PC-3 (cell line): Measurements from ENCODE around the gene SPRR5. TPM values are rescaled to one million over a fixed set of nuclear protein-coding genes. Genes with fewer than 3 reads are reported as not detected.

Experiments
- ATAC-seq: fragments of 200-7000 bp; cut with Tn5 transposase; 2 replicates; pipeline ENCODE4 v1.9.1; 2020; ENCODE audit warnings: mild to moderate bottlenecking, moderate library complexity
- BruUV-seq: library from RNA; stranded (reverse); fragments of 400-500 nt; replicated peaks from 2 replicates; lab custom pipeline; 2021; lab: Mats Ljungman, UMichigan
- CTCF ChIA-PET: fragments of 300-600 bp; sonication (Branson Sonifier 250); formaldehyde crosslinking; loops from one replicate; lab custom pipeline; 2022; ENCODE audit warnings: antibody characterized with exemption; lab: Charles Lee
- POLR2A ChIA-PET: fragments of 300-600 bp; sonication (Branson Sonifier 250); formaldehyde crosslinking; loops from one replicate; lab custom pipeline; 2022; ENCODE audit warnings: antibody characterized with exemption; ENCODE audit not compliant: unreplicated experiment; lab: Charles Lee
- DNase-seq: peaks from one replicate; pipeline ENCODE4 v3.0.0-alpha.2; 2015
- H2AFZ ChIP-seq: fragments of 300-600 bp; sonication (generic); 2 replicates; pipeline ENCODE4 v1.6.0; 2016; ENCODE audit warnings: antibody characterized with exemption, low read length
- H3F3A ChIP-seq: fragments of 300-600 bp; sonication (generic); one replicate; pipeline ENCODE4 v1.6.0; 2017; ENCODE audit warnings: antibody characterized with exemption, low read length, control low read depth, mild to moderate bottlenecking; ENCODE audit not compliant: unreplicated experiment
- H3K27ac ChIP-seq: fragments of 300-600 bp; sonication (generic); 2 replicates; pipeline ENCODE4 v1.5.1; 2016; ENCODE audit warnings: mild to moderate bottlenecking, low read length
- H3K27me3 ChIP-seq: fragments of 300-600 bp; sonication (generic); 2 replicates; pipeline ENCODE4 v1.6.1; 2016; ENCODE audit warnings: low read length, mixed read lengths
- H3K36me3 ChIP-seq: fragments of 300-600 bp; sonication (generic); 2 replicates; pipeline ENCODE4 v1.6.1; 2016; ENCODE audit warnings: low read depth, mixed run types, low read length, mixed read lengths
- H3K4me1 ChIP-seq: fragments of 300-600 bp; sonication (generic); 2 replicates; pipeline ENCODE4 v1.5.1; 2016; ENCODE audit warnings: low read length; ENCODE audit not compliant: insufficient read depth
- H3K4me2 ChIP-seq: fragments of 300-600 bp; sonication (generic); 2 replicates; pipeline ENCODE4 v1.6.0; 2016; ENCODE audit warnings: low read length
- H3K4me3 ChIP-seq: fragments of 300-600 bp; sonication (generic); 2 replicates; pipeline ENCODE4 v1.5.1; 2016; ENCODE audit warnings: mild to moderate bottlenecking, low read length, mixed read lengths
- H3K79me2 ChIP-seq: fragments of 300-600 bp; sonication (generic); 2 replicates; pipeline ENCODE4 v1.6.1; 2017; ENCODE audit warnings: low read length, mixed read lengths
- H3K9ac ChIP-seq: fragments of 300-600 bp; sonication (generic); 2 replicates; pipeline ENCODE4 v1.6.0; 2016; ENCODE audit warnings: mild to moderate bottlenecking, low read length
- H3K9me2 ChIP-seq: fragments of 300-600 bp; sonication (generic); replicated peaks from 2 replicates; pipeline ENCODE4 v1.6.1; 2016; ENCODE audit warnings: mixed run types, low read length, mixed read lengths
- H3K9me3 ChIP-seq: fragments of 300-600 bp; sonication (generic); 2 replicates; pipeline ENCODE4 v1.6.1; 2016; ENCODE audit warnings: low read length, mixed read lengths
- H4K20me1 ChIP-seq: fragments of 300-600 bp; sonication (generic); 2 replicates; pipeline ENCODE4 v1.6.1; 2016; ENCODE audit warnings: low read length, mixed read lengths
- EZH2 ChIP-seq: fragments of 300-600 bp; sonication (generic); IDR thresholded peaks from one replicate; pipeline ENCODE4 v1.6.1; 2017; ENCODE audit warnings: antibody characterized with exemption, mild to moderate bottlenecking, low read length; ENCODE audit not compliant: unreplicated experiment
- EZH2phosphoT487 ChIP-seq: fragments of 300-600 bp; sonication (generic); IDR thresholded peaks from 2 replicates; pipeline ENCODE4 v1.6.1; 2018; ENCODE audit warnings: mild to moderate bottlenecking, antibody characterized with exemption, low read length, borderline replicate concordance
- intact Hi-C: fragments of 100-400 bp; cut with micrococcal nuclease; formaldehyde crosslinking; loops from 2 replicates; pipeline ENCODE4 v1.9.0; 2023
- total RNA-seq: library from RNA; depleted of rRNA; stranded (reverse); fragments of >200 nt; gene quantifications from 2 replicates; pipeline ENCODE4 v1.2.3, GENCODE V29; 2014
- TF ChIP-seq, protein P1 (sequence below): fragments of 300-600 bp; sonication (generic); conservative IDR thresholded peaks from 2 replicates; pipeline ENCODE4 v1.5.1; 2017; ENCODE audit warnings: antibody characterized with exemption, low read depth, mild to moderate bottlenecking, low read length

Gene SPRR5
- total RNA-seq, 1 experiment from 2014 or later: not detected

DNA sequence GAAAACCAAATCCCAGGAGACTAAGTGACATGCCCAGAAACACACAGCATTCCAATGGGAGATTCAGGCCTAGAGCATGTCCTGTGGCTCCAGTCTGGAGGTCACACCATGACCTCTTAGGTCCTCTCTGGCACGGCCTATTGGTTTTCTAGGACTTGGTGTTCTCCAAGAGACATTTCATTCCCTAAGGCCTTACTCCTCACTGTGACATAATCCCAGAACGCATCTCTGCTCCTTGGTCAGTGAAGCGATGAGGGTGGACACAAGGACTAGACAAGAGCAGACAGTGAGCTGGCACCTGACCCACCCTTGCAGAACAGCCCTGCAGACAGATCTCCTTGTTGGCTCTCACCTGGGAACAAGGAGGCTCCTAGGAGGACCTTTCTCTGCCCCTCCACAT is 37.8 kb upstream of the SPRR5 start:
- BruUV-seq: no TSS peak
- H3K36me3 ChIP-seq: no peaks in the 10 kb centered on the region
- H3K27me3 ChIP-seq: peaks cover 16% of the 10 kb centered on the region
- H3K4me3 ChIP-seq: no peak overlapping the region
- H2AFZ ChIP-seq: no peak overlapping the region
- H3K79me2 ChIP-seq: no peaks in the 10 kb centered on the region
- TF ChIP-seq EZH2phosphoT487: no peak
- TF ChIP-seq EZH2: no peak
- TF ChIP-seq, protein P1, sequence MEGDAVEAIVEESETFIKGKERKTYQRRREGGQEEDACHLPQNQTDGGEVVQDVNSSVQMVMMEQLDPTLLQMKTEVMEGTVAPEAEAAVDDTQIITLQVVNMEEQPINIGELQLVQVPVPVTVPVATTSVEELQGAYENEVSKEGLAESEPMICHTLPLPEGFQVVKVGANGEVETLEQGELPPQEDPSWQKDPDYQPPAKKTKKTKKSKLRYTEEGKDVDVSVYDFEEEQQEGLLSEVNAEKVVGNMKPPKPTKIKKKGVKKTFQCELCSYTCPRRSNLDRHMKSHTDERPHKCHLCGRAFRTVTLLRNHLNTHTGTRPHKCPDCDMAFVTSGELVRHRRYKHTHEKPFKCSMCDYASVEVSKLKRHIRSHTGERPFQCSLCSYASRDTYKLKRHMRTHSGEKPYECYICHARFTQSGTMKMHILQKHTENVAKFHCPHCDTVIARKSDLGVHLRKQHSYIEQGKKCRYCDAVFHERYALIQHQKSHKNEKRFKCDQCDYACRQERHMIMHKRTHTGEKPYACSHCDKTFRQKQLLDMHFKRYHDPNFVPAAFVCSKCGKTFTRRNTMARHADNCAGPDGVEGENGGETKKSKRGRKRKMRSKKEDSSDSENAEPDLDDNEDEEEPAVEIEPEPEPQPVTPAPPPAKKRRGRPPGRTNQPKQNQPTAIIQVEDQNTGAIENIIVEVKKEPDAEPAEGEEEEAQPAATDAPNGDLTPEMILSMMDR: no peak
- intact Hi-C loops: no loop called here
- H4K20me1 ChIP-seq: no peaks in the 10 kb centered on the region
- no peak for ATAC-seq
- ChIA-PET POLR2A (interaction anchor here (0.6 kb wide), 1 partner anchor 62 kb away, joined by 3 read pairs; no protein-coding TSS in a partner anchor), CTCF (no interaction called here)
- no peak overlapping the region for H3K27ac ChIP-seq
- no peaks in the 10 kb centered on the region for H3F3A ChIP-seq
- no peak overlapping the region for H3K4me2 ChIP-seq
- no peak for DNase-seq
- no peaks in the 10 kb centered on the region for H3K9me2 ChIP-seq
- H3K4me1 ChIP-seq: peaks cover 34% of the 10 kb centered on the region
- H3K9me3 ChIP-seq: no peaks in the 10 kb centered on the region
- no peak overlapping the region for H3K9ac ChIP-seq

DNA sequence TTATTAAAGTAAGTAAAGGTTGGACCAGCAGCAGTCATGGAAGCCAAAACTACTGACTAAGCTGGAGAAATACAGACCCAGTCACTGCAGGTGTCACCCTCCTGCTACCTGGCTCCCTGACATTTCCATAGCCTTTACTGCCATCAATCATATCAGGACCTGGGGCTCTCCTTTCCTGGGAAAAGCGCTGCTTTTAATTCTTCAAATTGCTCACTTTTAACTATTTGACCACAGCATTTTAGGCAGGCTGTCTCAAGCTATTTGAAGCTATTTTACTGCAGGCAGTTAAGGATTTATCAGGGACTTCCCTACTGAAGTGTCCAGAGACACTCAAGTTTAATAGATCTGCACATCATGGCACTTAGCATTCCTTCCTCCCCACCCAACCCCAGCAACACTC is 34.5 kb upstream of the SPRR5 start:
- Histone ChIP-seq H3K79me2 (no peaks in the 10 kb centered on the region), H3K9me3 (no peaks in the 10 kb centered on the region), H3K36me3 (no peaks in the 10 kb centered on the region), H3F3A (no peaks in the 10 kb centered on the region), H3K9me2 (no peaks in the 10 kb centered on the region), H2AFZ (no peak overlapping the region), H3K27ac (no peak overlapping the region), H4K20me1 (no peaks in the 10 kb centered on the region), H3K4me1 (peaks cover 12% of the 10 kb centered on the region), H3K27me3 (peaks cover 37% of the 10 kb centered on the region), H3K4me3 (no peak overlapping the region), H3K4me2 (no peak overlapping the region), H3K9ac (no peak overlapping the region)
- intact Hi-C loops: no loop called here
- no TSS peak for BruUV-seq
- TF ChIP-seq, protein P1: no peak
- TF ChIP-seq EZH2phosphoT487: no peak
- TF ChIP-seq EZH2: no peak
- ChIA-PET POLR2A (no interaction called here), CTCF (no interaction called here)
- ATAC-seq: no peak
- DNase-seq: no peak

DNA sequence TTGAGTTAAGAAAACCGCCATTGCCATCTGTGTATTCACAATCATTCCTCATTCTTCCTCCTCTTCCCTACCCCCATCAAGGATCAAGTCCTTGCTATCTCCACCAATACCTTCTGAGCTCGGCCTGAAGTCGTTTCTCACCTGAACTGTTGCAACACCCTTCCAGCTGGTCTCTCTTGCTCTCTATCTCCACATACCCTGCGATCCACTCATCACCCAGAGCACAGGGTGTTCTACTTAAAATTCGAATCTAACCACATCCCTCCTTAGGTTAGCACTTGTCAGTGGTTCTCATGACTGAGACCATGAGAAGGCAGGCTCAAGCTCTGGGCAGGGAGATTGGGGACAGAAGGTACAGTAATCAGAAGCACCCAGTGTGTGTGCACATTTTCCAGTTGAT is 34.1 kb upstream of the SPRR5 start:
- Histone ChIP-seq H3K4me3 (no peak overlapping the region), H3K4me2 (no peak overlapping the region), H3K79me2 (no peaks in the 10 kb centered on the region), H3K9me3 (no peaks in the 10 kb centered on the region), H3K9ac (no peak overlapping the region), H3K9me2 (no peaks in the 10 kb centered on the region), H3F3A (no peaks in the 10 kb centered on the region), H4K20me1 (no peaks in the 10 kb centered on the region), H3K36me3 (no peaks in the 10 kb centered on the region), H3K27me3 (peaks cover 37% of the 10 kb centered on the region), H3K4me1 (peaks cover 8% of the 10 kb centered on the region), H3K27ac (no peak overlapping the region), H2AFZ (no peak overlapping the region)
- ATAC-seq (no peak), DNase-seq (no peak)
- CTCF ChIA-PET: no interaction called here
- no TSS peak for BruUV-seq
- POLR2A ChIA-PET: no interaction called here
- intact Hi-C loops: no loop called here
- TF ChIP-seq EZH2phosphoT487: no peak
- no peak for TF ChIP-seq EZH2
- TF ChIP-seq, protein P1: no peak
